ENCODE results near the gene A3GALT2.

Gene A3GALT2

DNA sequence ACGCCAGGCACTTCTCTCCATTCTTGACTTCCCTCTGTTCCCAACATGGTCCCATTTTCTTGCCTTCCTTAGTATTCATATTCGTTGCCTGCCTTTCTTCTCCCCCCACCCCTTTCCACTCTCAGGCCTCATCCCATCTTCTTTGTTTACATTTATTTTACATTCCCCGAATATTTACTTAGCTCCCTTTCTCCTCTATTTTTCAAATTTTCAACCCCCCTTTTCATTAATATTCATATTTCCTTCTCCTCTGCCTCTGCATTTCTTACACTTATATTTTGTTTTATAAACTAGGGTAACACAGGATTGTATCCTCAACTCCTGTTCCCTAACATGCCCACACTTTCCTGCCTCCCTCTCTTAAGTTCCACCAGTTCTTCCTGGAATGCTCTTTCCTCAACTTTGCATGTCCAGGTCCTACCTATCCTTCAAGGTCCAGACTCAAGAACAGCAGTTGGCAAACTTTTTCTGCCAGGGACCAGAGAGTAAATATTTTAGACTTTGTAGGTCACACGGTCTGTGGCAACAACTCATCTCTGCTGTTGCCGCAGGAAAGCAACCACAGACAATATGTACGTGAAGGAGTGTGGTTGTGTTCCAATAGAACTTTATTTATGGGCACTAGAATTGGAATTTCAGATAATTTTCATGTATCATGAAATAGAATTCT lies 29.8 kb upstream of the A3GALT2 start:
- DNase-seq (ENCODE audit: low read depth, low spot score), result no peak

DNA sequence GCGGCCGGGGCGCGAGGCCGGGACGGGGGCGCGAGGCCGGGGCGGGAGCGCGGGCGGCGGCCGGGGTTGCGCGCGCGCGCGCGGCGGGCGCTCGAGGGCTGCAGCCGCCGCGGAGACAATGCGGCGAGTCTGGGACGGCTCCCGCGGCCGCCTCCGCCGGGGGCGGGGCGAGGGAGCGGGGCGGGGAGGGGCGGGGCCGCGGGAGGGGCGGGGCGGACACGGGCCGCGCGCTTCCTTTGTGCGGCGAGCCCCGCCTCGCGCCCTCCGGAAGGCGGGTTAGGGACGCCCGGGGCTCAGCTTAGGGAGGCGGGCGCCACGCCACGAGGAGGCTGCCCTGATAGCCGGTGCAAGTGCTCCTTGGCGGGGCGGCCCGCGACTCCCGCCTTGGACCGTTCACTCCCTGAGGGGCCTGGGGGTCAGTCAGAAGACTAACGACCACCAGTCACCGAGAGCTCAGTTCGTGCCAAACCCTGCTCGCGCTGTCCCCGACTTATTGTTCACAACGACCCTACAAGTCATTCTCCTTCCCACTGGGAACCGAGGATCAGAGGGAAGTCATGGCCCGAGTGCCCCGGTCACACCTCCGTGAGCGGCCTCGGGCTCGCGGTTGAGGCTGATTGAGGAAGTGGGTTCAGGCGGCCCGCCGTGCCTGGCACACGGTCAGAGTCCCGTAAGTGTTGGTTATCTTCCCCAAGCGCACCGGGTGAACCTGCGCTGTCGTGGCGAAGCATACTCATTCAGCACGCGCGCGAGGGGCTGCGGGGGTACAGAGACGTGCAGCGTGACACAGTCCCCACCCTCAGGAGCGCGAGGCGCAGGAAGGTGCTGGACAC lies 29.1 kb upstream of the A3GALT2 start:
- DNase-seq (ENCODE audit: low read depth, low spot score), result peak; percentile 93

DNA sequence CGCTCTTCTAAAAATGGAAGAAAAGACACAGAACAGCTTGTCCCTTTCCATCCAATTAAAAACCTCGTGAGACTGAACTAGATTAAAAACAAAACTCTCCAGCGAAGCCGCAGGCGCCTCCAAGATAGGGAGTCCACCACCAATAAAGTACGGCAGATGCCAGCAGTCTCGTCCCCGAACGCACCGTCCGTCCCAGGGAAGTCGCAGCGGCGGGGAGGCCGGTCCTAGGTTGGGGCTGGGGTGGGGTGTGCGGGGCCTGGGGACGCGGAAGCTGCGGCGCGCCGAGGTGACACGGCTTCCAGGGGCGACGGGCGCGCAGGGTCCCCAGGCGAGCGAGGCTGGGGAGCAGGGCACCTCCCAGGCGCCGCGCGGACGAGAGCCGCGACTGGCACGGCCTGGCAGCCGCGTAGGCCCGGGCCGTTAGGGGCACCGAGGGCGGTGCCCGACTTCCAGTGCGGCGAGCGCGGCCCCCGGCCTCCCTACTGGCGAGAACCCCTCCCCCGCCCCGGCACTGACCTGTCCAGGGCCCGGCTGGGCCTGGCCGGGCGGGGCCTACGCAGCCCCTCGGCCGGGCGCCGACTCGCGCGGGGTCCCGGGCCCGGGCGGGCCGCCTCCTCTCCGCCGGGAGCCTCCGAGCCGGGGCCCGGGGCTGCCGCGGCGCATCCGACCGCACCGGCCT lies 28.3 kb upstream of the A3GALT2 start:
- peak; percentile 67 for DNase-seq (ENCODE audit: low read depth, low spot score)

DNA sequence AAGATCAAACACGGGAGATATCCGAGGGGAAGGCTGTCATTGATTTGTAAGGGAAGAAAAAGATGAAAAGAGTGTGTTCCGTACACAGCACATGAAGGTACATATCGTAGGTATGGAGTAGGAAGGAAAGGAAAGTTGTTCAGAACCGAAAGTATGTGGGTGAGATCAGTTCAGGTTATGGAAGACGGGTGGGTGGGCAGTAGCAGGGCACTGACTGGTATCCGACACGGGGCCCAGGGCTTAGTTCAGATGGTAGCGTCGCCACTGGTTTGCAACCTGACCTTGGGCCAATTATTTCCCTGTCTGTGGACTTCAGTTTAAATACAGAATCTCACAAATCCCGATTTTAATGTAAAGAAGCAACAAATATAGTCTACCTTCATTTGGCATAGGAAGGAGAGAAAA lies 27.8 kb upstream of the A3GALT2 start:
- DNase-seq (ENCODE audit: low read depth, low spot score), result no peak

DNA sequence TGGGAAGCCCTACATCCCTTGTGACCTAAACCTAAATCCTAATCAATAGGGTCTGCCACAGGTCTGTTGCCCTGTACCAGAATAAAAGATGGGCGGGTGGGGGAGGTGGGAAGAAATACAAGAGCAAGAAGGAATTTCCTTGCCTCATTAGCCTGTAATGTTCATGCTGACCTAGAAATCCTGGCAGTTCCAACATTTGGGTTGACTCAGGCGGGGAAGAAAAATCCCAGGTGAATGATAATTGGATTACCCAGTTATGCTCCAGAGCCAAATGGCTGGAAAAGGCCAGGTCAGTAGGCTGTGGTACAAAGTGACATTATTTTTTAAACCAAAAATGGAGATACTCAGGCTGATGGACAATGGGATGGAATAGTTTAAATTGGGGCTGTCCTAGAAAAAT lies 27.3 kb upstream of the A3GALT2 start:
- peak; percentile 66 for DNase-seq (ENCODE audit: low read depth, low spot score)

DNA sequence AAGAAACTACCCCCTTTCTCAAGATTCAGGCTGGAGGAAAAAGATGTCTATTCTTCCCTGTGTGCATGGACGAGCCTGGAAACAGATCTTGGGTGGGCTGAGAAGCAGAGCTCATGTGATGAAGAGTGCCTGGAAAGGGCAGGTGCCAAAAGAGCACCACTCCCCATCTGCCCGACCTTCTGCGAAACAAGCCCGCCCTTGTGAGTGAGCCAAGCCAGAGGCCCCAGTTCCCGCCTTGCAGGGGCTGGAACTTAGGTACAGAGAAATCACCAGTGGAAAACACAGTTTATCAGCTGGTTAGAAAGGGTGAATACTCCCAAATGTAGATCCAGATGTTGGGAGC lies 26.7 kb upstream of the A3GALT2 start:
- DNase-seq (ENCODE audit: low read depth, low spot score), result no peak

DNA sequence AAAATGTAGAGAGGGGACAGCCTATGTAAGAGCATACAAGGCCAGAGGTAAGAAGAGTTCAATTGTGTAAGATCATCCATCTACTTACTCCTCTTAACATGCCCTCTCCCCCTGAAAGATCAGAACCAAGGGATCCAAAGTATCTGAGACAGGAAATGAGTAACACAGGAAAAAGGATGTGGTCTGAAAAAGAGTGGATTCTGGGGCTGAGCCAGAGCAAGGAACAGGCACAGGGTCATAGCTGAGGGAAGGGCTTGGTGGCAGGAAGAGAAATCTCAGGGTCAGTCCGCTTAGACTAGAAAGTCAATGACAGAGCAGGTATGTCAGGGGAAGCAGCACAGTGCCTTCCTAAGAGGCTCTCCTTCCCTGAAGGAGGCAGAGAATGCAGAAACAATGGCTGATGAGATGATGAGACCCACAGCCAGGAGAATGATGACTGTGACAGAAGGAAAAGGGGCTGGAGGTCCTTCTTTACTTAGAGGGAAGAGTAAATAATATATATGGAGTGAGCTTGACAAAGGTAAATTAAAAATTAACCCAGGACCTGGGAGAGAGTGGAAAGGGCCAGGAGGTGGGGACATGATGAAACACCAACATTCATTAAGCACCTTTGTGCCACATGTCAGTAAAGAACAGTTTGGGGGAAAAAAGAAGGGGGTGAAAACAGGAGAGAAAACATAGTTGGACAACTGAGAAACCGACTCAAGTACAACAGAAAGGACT lies 26.2 kb upstream of the A3GALT2 start:
- peak; percentile 79 for DNase-seq (ENCODE audit: low read depth, low spot score)

DNA sequence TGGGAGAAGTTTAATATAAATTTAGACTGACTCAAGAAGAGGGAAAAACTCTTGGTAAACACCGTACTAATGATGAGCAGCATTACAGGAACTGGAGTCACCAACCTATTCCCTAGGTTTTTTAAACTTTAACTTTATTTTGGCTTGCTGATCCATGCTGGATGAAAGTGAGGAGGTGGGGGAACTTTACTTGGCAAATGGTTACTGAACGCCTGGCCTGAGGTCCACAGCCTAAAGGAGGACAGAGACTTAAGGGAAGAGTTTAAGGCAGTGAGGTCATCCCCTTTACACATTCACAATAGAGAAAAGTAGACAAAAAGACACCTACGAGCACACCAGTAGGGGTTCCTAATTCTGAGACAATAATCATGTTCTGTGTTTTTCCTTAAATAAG lies 25.6 kb upstream of the A3GALT2 start:
- no peak for DNase-seq (ENCODE audit: low read depth, low spot score)

DNA sequence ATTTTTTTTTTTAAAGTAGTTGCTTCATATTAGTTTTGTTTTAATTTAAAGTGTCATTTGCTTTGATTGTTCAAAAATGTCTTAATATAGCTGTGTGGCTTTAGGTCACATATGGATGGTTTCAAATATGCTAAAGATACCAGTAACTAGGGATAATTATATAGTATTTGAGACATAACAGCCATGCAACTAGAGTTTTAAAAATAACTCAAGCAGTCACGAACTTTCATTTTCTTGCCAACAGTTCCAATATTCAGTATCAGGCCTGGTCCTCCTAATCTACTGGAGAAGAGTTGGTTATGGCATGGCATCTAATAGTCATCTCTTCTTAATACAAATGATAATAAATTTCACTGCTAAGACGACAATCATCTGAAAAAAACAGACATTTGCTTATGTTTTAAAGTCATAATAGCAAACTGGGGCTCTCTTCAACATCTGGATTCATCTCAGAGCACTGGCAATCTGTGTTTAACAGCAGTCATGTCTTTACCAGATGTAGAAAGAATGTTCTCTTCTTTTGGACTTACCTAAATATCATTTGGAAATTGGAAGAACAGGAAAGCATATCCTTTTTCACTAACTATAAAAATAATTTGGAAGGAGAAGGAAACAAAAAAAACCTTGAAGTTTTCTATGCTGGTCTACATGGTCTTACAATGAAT lies 24.1 kb upstream of the A3GALT2 start:
- DNase-seq (ENCODE audit: low read depth, low spot score), result no peak

DNA sequence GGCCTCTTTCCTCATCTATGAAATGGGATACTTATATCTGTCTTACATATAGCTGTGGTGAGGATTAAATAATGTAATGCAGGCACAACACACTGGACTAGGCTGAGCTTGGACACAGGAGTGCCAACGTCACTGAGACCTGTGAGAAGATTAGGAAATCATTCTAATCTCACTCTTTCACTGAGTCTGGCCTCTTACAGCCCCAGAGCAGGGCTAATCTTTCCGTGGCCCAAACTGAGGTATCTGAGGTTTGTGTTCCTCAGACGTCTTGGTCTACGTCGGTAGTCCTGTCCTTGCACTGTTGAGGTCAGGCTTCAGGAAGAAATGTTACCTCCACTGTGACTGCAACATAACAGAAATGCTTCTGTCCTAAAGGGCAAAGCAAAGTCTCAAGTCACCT lies 22.6 kb upstream of the A3GALT2 start:
- no peak for DNase-seq (ENCODE audit: low read depth, low spot score)

DNA sequence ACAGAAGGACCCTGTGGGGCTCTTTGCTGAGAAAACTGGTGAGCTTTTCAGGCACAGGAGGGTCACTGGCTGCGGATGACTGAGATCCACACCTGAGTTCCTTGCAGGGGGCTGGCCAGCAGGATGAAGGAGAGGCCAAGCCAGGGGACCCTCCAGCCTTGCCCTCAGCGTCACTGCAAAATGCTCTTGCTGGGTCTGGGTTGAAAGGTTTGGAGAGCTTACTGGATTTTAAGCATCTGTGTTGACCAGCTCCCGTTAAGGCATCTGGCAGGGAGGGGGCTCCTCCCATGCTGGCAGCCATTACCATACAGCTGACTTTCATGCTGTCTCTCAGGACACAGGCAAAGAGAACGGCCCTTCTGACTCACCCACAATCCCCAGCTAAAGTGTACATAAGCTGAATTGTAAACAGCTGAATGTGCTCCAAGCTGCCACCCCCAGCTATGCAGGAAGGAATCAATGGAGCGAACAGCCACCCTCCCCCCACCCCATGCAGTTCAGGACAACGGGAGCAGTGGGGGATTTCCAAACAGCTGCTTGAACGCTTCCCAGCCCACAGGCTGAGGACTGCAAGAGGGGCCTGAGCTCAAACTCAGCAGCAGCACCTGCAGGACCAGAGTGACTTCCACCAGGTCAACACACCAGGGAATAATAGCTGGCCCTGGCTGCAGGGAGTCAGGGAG lies 21.3 kb upstream of the A3GALT2 start:
- DNase-seq (ENCODE audit: low read depth, low spot score), result peak; percentile 97

DNA sequence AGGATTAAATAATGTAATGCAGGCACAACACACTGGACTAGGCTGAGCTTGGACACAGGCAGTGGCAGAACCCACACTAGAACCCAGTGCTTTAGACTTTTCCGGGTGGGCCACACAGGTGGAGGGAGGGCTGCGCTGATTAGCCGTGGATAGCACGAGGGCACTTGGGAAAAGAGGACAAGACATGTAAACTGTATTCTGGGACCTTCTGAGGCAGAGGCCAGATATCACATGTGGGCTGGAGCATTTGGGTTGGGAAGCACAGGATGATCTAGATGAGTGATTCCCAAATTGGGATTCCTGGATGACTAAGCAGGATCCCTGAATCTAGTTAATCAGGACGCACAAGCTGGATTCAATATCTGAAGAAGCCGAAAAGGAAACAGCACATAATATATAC lies 20.3 kb upstream of the A3GALT2 start:
- no peak for DNase-seq (ENCODE audit: low read depth, low spot score)

DNA sequence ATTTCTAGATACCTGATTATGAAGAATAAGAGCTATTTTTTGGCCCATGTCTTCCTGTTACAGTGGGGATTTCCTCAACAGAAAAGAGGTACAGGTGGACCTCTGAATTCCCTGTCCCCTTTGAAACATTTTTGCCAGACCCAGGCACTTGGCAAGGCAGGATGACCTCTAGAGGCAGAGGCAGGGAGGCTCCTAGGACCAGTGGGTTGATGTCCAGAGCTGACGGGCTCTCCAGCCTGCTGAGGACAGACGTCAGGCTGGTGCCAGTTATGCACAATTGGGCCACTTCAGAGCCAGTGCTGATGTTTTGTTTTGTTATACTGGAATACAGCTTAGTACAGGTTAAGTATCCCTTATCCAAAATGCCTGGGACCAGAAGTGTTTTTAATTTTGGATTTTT lies 18.5 kb upstream of the A3GALT2 start:
- DNase-seq (ENCODE audit: low read depth, low spot score), result no peak

DNA sequence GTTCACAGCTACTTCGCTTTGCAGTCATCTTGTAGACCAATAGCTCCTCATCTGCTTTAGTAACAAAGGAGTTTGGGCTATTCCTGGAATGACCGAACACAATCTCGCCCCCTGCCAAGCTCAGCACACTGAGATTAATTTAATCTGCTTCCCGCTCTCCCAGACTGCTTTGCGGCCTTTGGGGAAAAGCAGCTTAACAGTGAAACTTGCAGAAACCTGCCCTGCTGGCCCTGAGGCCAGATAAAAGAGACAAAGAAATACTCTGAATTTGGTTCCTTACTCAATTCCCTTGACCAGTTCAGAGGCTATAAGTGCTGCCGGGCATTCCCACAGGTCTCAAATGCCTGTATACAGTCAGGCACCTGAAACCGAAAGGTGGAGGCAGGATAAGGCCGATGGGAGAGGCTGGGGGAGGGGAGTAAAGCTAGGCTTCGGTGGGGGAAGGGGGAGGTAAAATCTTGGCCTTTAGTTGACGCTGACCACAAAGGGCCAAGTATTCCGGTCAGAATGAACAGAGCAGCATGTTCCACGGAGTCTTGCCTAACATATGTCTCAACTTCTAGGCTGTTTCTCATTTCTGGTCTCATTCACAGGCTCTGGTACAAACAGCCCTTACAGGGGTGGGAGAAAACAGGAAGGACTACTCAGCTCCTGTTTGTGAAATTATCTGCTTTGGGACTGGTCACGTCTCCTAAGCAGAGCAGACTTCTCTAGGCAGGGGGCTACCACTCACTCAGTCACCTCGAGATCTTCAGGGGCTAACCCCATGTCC lies 17.7 kb upstream of the A3GALT2 start:
- DNase-seq (ENCODE audit: low read depth, low spot score), result peak; percentile 73

DNA sequence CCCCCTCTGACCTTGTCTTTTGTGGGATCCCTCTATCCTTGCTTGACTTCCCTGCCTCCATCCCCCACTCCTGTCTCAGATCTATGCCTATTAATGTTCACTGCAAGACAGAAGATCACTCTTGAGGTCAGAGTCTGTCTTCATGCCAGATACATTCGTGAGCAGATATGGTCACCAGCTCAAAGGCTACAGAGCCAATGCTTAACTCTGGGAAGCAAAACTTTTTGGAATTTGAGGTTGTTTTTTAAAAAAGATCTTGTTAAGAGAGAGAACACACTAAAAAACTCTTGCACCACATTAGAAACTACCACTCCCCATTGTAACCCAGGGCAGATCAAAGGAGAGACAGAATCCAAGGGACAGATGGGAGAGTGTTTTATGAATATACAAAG lies 17.1 kb upstream of the A3GALT2 start:
- DNase-seq (ENCODE audit: low read depth, low spot score), result peak; percentile 58

DNA sequence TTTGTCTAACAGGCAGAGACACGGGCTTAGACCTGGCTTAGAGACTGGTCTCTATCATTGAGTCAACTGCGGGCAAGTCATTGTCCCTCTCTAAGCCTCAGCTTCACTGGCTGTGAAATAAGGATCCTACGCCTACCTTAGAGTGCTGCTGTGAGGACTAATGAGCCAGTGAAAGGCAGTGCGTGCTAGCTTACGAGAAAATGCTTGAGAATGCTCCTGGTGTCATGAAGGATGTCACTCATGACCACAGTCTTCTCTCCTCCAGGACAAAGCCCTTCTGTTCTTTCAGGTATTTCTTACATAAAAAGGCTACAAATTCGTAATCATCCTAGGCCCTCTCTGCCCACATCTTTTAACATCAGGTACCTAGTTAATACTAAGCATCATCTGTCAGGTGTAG lies 16.5 kb upstream of the A3GALT2 start:
- no peak for DNase-seq (ENCODE audit: low read depth, low spot score)

DNA sequence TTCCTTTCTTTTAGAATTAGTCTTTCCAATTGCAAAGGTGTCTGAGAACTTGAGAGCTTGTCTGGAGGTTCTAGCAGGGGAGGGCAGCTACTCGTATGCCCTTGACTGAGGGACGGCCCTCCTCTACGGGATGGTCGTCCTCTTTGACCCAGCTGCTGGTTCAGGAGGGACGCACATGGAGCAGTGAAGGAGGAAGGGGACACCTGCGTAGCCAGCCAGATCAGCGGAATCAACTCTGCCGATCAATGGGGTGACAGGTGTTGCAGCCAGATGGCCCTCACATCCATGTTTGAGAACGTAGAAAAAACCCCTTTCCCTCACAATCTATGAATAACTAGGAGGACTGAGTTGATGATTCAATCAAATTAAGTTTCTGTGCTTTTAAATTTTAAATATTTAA lies 15.7 kb upstream of the A3GALT2 start:
- no peak for DNase-seq (ENCODE audit: low read depth, low spot score)

DNA sequence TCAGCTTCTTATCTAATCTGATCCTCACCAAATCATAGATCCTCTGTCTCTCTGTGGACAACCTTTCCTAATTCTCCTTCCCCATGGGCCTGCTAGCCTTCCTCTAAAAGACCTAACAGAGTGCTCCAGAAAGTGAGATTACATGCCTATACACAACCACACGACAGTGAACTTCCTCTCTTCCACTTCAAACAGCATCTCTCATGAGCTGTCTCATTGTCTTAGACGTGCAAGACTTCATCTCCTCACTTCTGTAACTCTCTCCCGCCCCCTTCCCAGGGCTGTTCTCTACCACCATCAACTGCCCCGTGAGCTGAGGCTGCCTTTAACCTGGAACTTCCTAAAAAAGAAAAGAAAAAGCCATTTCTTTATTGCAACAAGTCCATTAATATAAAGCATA lies 14.1 kb upstream of the A3GALT2 start:
- no peak for DNase-seq (ENCODE audit: low read depth, low spot score)

DNA sequence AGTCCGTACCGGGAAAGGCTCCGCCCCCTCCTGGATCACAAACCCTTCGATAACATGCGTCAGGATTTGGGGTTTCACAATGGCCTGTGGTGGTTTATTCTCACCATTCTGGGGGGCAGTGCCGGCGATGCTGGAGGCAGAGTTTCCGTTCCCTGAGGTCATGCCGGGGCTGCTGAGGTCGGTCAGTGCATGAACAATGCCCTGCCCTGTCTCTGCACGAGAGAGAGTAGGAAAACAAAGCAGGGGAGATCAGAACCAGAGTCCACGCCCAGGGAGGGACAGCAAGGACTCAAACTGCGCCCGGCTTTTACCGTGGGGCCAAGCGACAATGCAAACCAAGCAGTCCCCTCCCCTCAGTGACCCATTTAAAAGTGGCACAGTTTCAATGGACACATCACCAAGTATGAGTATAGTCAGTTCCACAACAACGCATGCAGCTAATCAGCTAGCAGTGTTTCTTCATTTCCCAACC lies 13.2 kb upstream of the A3GALT2 start:
- no peak for DNase-seq (ENCODE audit: low read depth, low spot score)

DNA sequence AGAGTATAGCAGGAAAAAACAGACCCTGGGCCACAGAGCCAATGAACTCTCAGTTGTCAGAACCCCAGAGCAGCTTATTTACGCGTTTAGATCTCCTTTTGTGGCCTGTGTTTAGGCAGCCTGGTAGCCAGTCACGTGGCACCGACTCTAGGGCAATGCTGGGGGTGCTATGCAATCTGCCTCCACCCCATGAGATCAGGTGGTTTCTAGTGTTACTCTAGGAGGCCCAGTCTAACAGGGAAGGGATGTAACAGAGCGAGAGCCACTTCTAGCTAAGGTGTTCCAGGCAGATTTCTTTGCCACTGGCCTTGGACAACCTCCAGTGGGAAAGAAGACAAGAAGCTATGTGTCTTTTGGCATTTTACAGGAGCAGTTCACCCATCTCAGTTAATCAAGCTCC lies 12.0 kb upstream of the A3GALT2 start:
- no peak for DNase-seq (ENCODE audit: low read depth, low spot score)
